T-cell (primary cell): ENCODE data around the gene SPRYD3. TPM values are rescaled to one million over a fixed set of nuclear protein-coding genes. Genes with fewer than 3 reads are reported as not detected.
"Not testable (repeated sequence)": the region's sequence is repeated elsewhere in the genome, so short reads cannot be mapped to it uniquely, and the experiment has no call there.

Experiments
- ATAC-seq, 4 experiments: fragments of 200-7000 bp in 3 of 4; fragments of 150-1000 bp in 1 of 4; cut with Tn5 transposase; replicated peaks in 1 of 4; 1 replicate in 3 of 4; 2 replicates in 1 of 4; pipeline ENCODE4 v1.10.0; 2021; ENCODE audit warnings: moderate library complexity in 3 of 4, mild to moderate bottlenecking in 2 of 4, moderate number of reproducible peaks in 1 of 4
- CTCF ChIA-PET, 2 donors: fragments of 300-600 bp; sonication (Branson Sonifier 250); formaldehyde crosslinking; loops; one replicate each; lab custom pipeline; 2022; ENCODE audit warnings: antibody characterized with exemption in 2 of 2; lab: Charles Lee
- POLR2A ChIA-PET, 2 donors: fragments of 300-600 bp; sonication (Branson Sonifier 250); formaldehyde crosslinking; loops; one replicate each; lab custom pipeline; 2022; ENCODE audit warnings: antibody characterized with exemption in 2 of 2; lab: Charles Lee
- DNase-seq, 35 experiments: peaks; one replicate each; pipeline versions ENCODE4 v3.0.0 to v3.0.0-alpha.2; 2013 to 2023
- H3K27ac ChIP-seq: one replicate; pipeline ENCODE4 v1.5.1; 2013; ENCODE audit warnings: low read length
- H3K27me3 ChIP-seq, 2 experiments: replicated peaks in 1 of 2; 1 replicate in 1 of 2; 2 replicates in 1 of 2; pipeline versions ENCODE4 v1.6.1 to v1.7.0; 2013; ENCODE audit warnings: low read length in 1 of 2, mixed read lengths in 1 of 2; ENCODE audit not compliant: control insufficient read depth in 2 of 2, insufficient read depth in 2 of 2; ENCODE audit errors: extremely low read depth in 1 of 2
- H3K36me3 ChIP-seq, 2 donors: 1 replicate in 1 of 2; 2 replicates in 1 of 2; pipeline versions ENCODE4 v1.6.1 to v1.7.0; 2013; ENCODE audit warnings: low read length in 1 of 2; ENCODE audit not compliant: control insufficient read depth in 2 of 2, insufficient read depth in 1 of 2; ENCODE audit errors: extremely low read depth in 1 of 2
- H3K4me1 ChIP-seq, 2 experiments: 1 replicate in 1 of 2; 2 replicates in 1 of 2; pipeline versions ENCODE4 v1.6.1 to v1.7.0; 2013; ENCODE audit warnings: low read length in 2 of 2, mixed read lengths in 1 of 2; ENCODE audit not compliant: insufficient read depth in 2 of 2, control insufficient read depth in 1 of 2; ENCODE audit errors: extremely low read depth in 1 of 2
- H3K4me3 ChIP-seq, 2 donors: 1 replicate in 1 of 2; 2 replicates in 1 of 2; pipeline versions ENCODE4 v1.5.1 to v1.7.0; 2013; ENCODE audit warnings: mild to moderate bottlenecking in 2 of 2, low read length in 1 of 2, moderate library complexity in 1 of 2; ENCODE audit not compliant: control insufficient read depth in 1 of 2; ENCODE audit errors: extremely low read depth in 1 of 2
- H3K9me3 ChIP-seq: 2 replicates; pipeline ENCODE4 v1.7.0; 2013
- H3K27ac Mint-ChIP-seq, 2 donors: one replicate each; pipeline ENCODE4 v1.8.0; 2020 to 2021; ENCODE audit warnings: mild to moderate bottlenecking in 2 of 2, mixed read lengths in 2 of 2
- H3K27me3 Mint-ChIP-seq, 2 donors: one replicate each; pipeline ENCODE4 v1.8.0; 2021 to 2022; ENCODE audit warnings: mixed read lengths in 2 of 2
- H3K36me3 Mint-ChIP-seq: one replicate; pipeline ENCODE4 v1.8.0; 2021; ENCODE audit warnings: mixed read lengths
- H3K4me1 Mint-ChIP-seq, 3 donors: one replicate each; pipeline ENCODE4 v1.8.0; 2020 to 2022; ENCODE audit warnings: mixed read lengths in 3 of 3, mild to moderate bottlenecking in 1 of 3
- H3K4me3 Mint-ChIP-seq, 3 donors: one replicate each; pipeline ENCODE4 v1.8.0; 2020 to 2022; ENCODE audit warnings: mild to moderate bottlenecking in 3 of 3, mixed read lengths in 3 of 3, moderate library complexity in 3 of 3
- H3K9me3 Mint-ChIP-seq, 3 donors: one replicate each; pipeline ENCODE4 v1.8.0; 2020 to 2022; ENCODE audit warnings: mixed read lengths in 3 of 3
- WGBS: methylation state at CpG from one replicate; pipeline ENCODE4 v1.1.5; 2013; ENCODE audit warnings: missing lambda C conversion rate; ENCODE audit not compliant: insufficient coverage; 5-methylcytosine and 5-hydroxymethylcytosine counted together
- total RNA-seq, 35 experiments: library from RNA in 6 of 35; stranded (reverse) in 6 of 35; fragments of 120-200 nt in 1 of 35; gene quantifications; one replicate each; pipeline versions ENCODE4 v1.2.1 to v1.2.4 and lab custom pipeline; 2013 to 2026

Gene SPRYD3
- total RNA-seq, 5 donors from 2014 or later (not counting 1 experiment from before 2014, with no cell fraction given) = 29.3 to 65.0 (median 58.2) TPM

DNA sequence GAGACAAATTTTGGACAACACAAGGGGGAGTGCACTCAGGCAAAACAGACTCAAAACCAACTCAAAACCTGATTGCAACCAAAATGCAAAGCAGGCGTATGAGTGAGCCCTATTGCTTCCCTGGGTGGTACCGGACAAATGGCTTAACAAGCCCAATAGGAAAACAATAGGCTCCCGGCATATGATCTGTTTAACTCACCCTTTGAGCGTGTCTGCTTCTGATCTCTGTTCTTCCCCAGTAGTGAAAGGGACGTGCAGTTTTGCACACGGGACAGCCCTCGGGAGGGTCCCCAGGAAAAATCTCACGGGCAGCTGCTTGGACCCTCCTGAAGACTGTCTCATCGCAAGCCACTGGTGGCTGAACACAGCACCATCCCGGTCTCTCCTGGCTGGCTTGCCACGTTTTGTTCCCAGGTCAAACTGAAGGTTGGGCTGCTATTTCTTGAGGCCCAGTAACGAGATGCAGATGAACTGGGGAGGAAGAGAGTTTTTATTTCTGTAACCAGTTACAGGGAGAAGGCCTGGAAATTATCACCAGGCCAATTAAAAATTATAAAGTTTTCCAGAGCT lies 34.0 kb upstream of the SPRYD3 start:
- ChIA-PET CTCF (no interaction called here), POLR2A (interaction anchor here in 1 of 2 donors (0.7 kb wide), 1 partner anchor 684 kb away, joined by 7 read pairs; no protein-coding TSS in a partner anchor)
- Histone ChIP-seq H3K4me1 (no peaks in the 10 kb centered on the region), H3K9me3 (no peaks in the 10 kb centered on the region), H3K27me3 (no peaks in the 10 kb centered on the region), H3K27ac (no peak overlapping the region), H3K4me3 (no peak overlapping the region), H3K36me3 (no peaks in the 10 kb centered on the region)
- ATAC-seq = no peak
- no peak overlapping the region for H3K4me3 Mint-ChIP-seq
- H3K4me1 Mint-ChIP-seq = no peaks in the 10 kb centered on the region
- H3K27ac Mint-ChIP-seq = no peak overlapping the region
- H3K9me3 Mint-ChIP-seq = no peaks in the 10 kb centered on the region
- no peak for DNase-seq
- H3K36me3 Mint-ChIP-seq = no peaks in the 10 kb centered on the region
- H3K27me3 Mint-ChIP-seq = no peaks in the 10 kb centered on the region
- 93% methylated on average over 10 of the region's 12 CpGs for WGBS

DNA sequence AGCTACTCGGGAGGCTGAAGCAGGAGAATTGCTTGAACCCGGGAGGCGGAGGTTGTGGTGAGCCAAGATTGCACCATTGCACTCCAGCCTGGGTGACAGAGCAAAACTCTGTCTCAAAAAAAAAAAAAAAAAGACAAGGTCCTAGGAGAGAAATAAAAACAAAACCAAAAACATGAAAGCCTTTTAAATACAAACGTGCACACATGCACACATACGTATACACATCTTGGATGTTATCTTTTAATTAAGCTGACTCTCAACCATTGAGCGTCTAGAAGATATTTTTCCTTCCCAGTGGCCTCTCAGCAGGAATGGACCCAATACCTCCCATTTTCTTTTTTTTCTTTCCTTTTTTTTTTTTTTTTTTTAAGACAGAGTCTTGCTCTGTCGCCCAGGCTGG lies 33.2 kb upstream of the SPRYD3 start:
- not testable (repeated sequence) for H3K27ac Mint-ChIP-seq
- POLR2A ChIA-PET = interaction anchor here in 1 of 2 donors (0.7 kb wide), 1 partner anchor 685 kb away, joined by 7 read pairs; no protein-coding TSS in a partner anchor

DNA sequence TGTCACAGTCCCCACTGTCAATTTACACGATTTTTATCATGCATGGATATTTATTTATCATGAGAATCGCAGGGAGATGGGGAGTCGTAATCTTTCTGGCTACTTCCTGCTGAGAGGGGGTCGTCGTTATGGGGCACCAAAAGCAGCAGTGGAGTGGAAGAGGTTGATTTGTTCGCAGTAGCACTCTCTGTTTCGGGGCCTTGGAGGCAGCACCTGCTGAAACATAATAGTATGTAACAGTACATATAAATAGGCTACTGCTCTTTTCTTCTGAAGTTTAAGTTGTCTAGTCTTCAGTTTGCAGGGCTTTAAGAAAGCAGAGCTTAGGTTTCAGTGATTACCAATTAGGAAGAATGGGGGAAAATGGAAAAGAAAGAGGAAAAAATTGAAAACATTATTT lies 27.9 kb upstream of the SPRYD3 start:
- ATAC-seq (no peak), DNase-seq (no peak)
- CTCF ChIA-PET = interaction anchor here (0.6 to 0.7 kb wide), 4 partner anchors 14 to 1712 kb away, joined by 3 to 5 read pairs (median 4); partner anchors contain the start of gene SPRYD3 (in 1 of the 2)
- Histone ChIP-seq H3K27me3 (no peaks in the 10 kb centered on the region), H3K36me3 (no peaks in the 10 kb centered on the region), H3K27ac (no peak overlapping the region), H3K9me3 (no peaks in the 10 kb centered on the region), H3K4me1 (peaks cover 19 to 26% of the 10 kb centered on the region in 2 experiments), H3K4me3 (no peak overlapping the region)
- no peak overlapping the region for H3K4me3 Mint-ChIP-seq
- no peaks in the 10 kb centered on the region for H3K36me3 Mint-ChIP-seq
- no peak overlapping the region for H3K27ac Mint-ChIP-seq
- no peaks in the 10 kb centered on the region for H3K27me3 Mint-ChIP-seq
- POLR2A ChIA-PET = no interaction called here
- H3K9me3 Mint-ChIP-seq = no peaks in the 10 kb centered on the region
- WGBS = 70% methylated on average over 5 of the region's 7 CpGs
- peaks cover 24 to 27% (median 25%) of the 10 kb centered on the region in 3 donors for H3K4me1 Mint-ChIP-seq

More for the DNA sequence above, 33.2 kb upstream of the SPRYD3 start:
- DNase-seq, H3K27ac ChIP-seq, H3K4me1 ChIP-seq, H3K9me3 ChIP-seq, ATAC-seq, H3K36me3 Mint-ChIP-seq, H3K4me1 Mint-ChIP-seq, H3K27me3 ChIP-seq, H3K4me3 ChIP-seq, H3K4me3 Mint-ChIP-seq, H3K36me3 ChIP-seq, H3K27me3 Mint-ChIP-seq, H3K9me3 Mint-ChIP-seq: not testable (repeated sequence)
- WGBS = no CpG with 5 or more reads among the region's 7 CpGs
- CTCF ChIA-PET = interaction anchor here in 1 of 2 donors (0.8 kb wide), 1 partner anchor 9 kb away, joined by 4 read pairs; the partner anchor contains the start of gene SOAT2

DNA sequence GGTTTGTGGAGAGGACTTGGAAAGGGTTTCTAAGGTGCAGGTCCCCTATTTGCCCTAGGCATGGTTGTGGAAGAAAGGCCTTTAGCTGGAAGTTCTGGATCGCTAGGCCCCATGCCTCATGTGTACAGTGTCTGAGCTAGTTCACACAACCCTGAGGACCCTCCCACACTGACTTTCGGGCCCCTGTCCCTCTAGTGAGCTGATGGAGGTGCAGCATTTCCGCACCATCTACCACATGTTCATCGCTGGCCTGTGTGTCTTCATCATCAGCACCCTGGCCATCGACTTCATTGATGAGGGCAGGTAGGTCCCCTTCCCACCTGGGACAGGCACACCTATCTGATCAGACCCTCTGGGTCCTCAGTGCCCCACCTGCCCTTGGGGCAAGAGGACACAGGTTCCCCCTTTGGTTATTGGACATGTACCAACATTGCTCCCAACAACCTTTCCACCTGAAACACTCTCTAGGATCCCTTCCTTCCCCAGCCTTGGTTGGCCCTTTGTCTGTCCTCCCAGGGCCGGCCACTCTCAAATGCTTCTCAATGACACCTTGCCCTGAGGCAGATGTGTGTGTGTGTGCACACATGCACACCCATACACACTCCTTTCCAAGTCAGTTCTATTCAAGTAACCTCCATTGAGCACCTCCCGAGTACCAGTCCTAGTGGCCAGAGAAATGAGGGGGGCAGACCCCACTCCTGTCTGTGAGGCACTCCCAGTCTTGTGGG lies 26.7 kb upstream of the SPRYD3 start:
- no peaks in the 10 kb centered on the region for H3K36me3 ChIP-seq
- peaks cover 22 to 31% of the 10 kb centered on the region in 2 experiments for H3K4me1 ChIP-seq
- Mint-ChIP-seq H3K27ac (peak overlapping the region in 1 of 2 donors; percentile 71), H3K27me3 (no peaks in the 10 kb centered on the region), H3K36me3 (no peaks in the 10 kb centered on the region), H3K4me1 (peaks cover 29 to 35% (median 29%) of the 10 kb centered on the region in 3 donors), H3K4me3 (no peak overlapping the region), H3K9me3 (no peaks in the 10 kb centered on the region)
- H3K27ac ChIP-seq = no peak overlapping the region
- POLR2A ChIA-PET = no interaction called here
- no peak for DNase-seq
- 78% methylated on average over 4 of the region's 7 CpGs for WGBS
- H3K4me3 ChIP-seq = no peak overlapping the region
- no peak for ATAC-seq
- CTCF ChIA-PET = no interaction called here
- no peaks in the 10 kb centered on the region for H3K9me3 ChIP-seq
- H3K27me3 ChIP-seq = no peaks in the 10 kb centered on the region

DNA sequence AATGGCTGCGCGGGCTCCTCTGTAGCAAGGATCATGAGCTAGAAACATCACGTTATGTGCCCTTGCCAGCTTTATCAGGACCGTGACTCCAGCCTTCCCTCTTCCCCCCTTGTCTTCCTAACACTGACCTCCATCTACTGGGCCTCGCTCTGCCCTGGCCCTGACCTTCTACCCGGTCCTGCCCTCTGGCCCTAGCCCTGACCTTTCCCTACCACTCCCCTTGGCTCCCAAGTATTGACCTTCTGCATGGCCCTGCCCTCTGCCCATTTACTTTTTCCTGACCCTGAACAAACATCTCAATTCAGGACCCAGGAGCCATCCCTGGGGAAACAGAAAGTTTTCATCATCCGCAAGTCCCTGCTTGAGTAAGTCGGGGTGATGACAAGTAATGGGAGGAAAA lies 26.1 kb upstream of the SPRYD3 start:
- Mint-ChIP-seq H3K4me1 (peaks cover 32 to 38% (median 33%) of the 10 kb centered on the region in 3 donors), H3K27me3 (no peaks in the 10 kb centered on the region)

DNA sequence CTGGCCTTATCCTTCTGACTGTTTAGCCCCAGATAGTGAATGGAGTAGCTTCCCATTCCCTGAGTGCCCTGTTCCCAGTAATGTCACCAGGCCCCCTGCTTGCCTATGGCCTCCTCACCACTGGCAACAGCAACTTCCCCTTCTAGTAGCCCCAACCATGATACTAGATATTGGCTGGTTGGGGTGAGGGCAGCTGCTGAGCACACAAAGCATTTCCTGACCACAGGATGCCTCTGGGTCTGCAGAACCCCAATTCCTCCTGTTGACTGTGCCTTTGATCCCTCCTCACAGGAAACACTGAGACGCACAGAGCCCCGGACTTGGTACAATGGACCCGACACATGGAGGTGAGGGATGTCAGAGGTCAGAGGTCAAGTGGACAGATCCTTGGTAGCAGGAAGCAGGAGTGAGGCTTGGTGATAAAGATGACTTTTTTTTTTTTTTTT lies 24.7 kb upstream of the SPRYD3 start:
- WGBS = no CpG with 5 or more reads among the region's 3 CpGs
- H3K27ac ChIP-seq = peak overlapping the region; percentile 69
- POLR2A ChIA-PET = no interaction called here
- CTCF ChIA-PET = interaction anchor here (0.6 to 2.1 kb wide), 4 partner anchors 8 to 66 kb away, joined by 4 to 8 read pairs (median 4); no protein-coding TSS in a partner anchor
- Mint-ChIP-seq H3K27ac (peak overlapping the region; percentile 81 to 90), H3K4me3 (peak overlapping the region in 2 of 3 donors; percentile 13 to 65), H3K4me1 (peaks cover 38 to 44% (median 39%) of the 10 kb centered on the region in 3 donors), H3K36me3 (no peaks in the 10 kb centered on the region), H3K9me3 (no peaks in the 10 kb centered on the region), H3K27me3 (no peaks in the 10 kb centered on the region)
- H3K9me3 ChIP-seq = no peaks in the 10 kb centered on the region
- peak overlapping the region in 1 of 2 donors; percentile 2 for H3K4me3 ChIP-seq
- H3K27me3 ChIP-seq = no peaks in the 10 kb centered on the region
- no peaks in the 10 kb centered on the region for H3K36me3 ChIP-seq
- ATAC-seq (peak in 2 of 4 experiments; percentile 20 to 24), DNase-seq (peak in 4 of 35 experiments; percentile 7 to 32 (median 22))
- H3K4me1 ChIP-seq = peaks cover 26 to 46% of the 10 kb centered on the region in 2 experiments

More for the DNA sequence above, 26.1 kb upstream of the SPRYD3 start:
- H3K27ac Mint-ChIP-seq = no peak overlapping the region
- H3K27ac ChIP-seq = no peak overlapping the region
- no peaks in the 10 kb centered on the region for H3K27me3 ChIP-seq
- H3K4me1 ChIP-seq = peaks cover 22 to 36% of the 10 kb centered on the region in 2 experiments
- WGBS = 96% methylated on average over 6 of the region's 8 CpGs
- POLR2A ChIA-PET = no interaction called here
- H3K4me3 Mint-ChIP-seq = no peak overlapping the region
- H3K4me3 ChIP-seq = no peak overlapping the region
- CTCF ChIA-PET = no interaction called here
- ATAC-seq (no peak), DNase-seq (no peak)
- no peaks in the 10 kb centered on the region for H3K9me3 Mint-ChIP-seq
- H3K36me3 Mint-ChIP-seq = no peaks in the 10 kb centered on the region
- no peaks in the 10 kb centered on the region for H3K9me3 ChIP-seq
- no peaks in the 10 kb centered on the region for H3K36me3 ChIP-seq
